Tibial nerve (tissue), 4 donors: ENCODE measurements around the gene REEP6. TPM values are rescaled to one million over a fixed set of nuclear protein-coding genes. Genes with fewer than 3 reads are reported as not detected.
A peak's percentile ranks its signal among the peaks of the same experiment; 100 is the strongest.

ENCODE experiments used
- DNase-seq, 2 donors: peaks; one replicate each; pipeline ENCODE4 v3.0.0-alpha.2; 2019; ENCODE audit warnings: low spot score in 2 of 2
- H3K27ac ChIP-seq, 4 donors: fragments of 200-600 bp; sonication (generic) in 3 of 4; one replicate each; pipeline ENCODE4 v1.5.1; 2017 to 2019; ENCODE audit warnings: mild to moderate bottlenecking in 1 of 4
- H3K27me3 ChIP-seq, 2 donors: fragments of 200-600 bp; sonication (generic) in 1 of 2; one replicate each; pipeline versions ENCODE4 v1.5.1 to v1.6.0; 2017 to 2019
- H3K36me3 ChIP-seq, 3 donors: fragments of 200-600 bp; sonication (generic); one replicate each; pipeline ENCODE4 v1.5.1; 2018 to 2019
- H3K4me1 ChIP-seq, 4 donors: fragments of 200-600 bp; sonication (generic) in 3 of 4; one replicate each; pipeline ENCODE4 v1.5.1; 2017 to 2019
- H3K4me3 ChIP-seq, 4 donors: fragments of 200-600 bp; sonication (generic) in 3 of 4; one replicate each; pipeline ENCODE4 v1.5.1; 2017 to 2019; ENCODE audit warnings: mild to moderate bottlenecking in 1 of 4, moderate library complexity in 1 of 4
- H3K9me3 ChIP-seq, 4 donors: fragments of 200-600 bp; sonication (generic) in 3 of 4; one replicate each; pipeline ENCODE4 v1.5.1; 2017 to 2019
- EP300 ChIP-seq, 2 donors: sonication (generic); formaldehyde crosslinking; IDR thresholded peaks; one replicate each; pipeline ENCODE4 v1.6.1; 2017; ENCODE audit warnings: antibody characterized with exemption in 2 of 2, mild to moderate bottlenecking in 1 of 2
- POLR2A ChIP-seq, 2 donors: fragments of 450-650 bp; IDR thresholded peaks; one replicate each; pipeline ENCODE4 v1.6.1; 2017; ENCODE audit warnings: antibody characterized with exemption in 2 of 2, mild to moderate bottlenecking in 2 of 2, moderate library complexity in 2 of 2
- WGBS, 2 donors: methylation state at CpG; one replicate each; pipeline ENCODE4 v1.1.5; 2018; 5-methylcytosine and 5-hydroxymethylcytosine counted together
- total RNA-seq, 4 donors: library from RNA; depleted of rRNA; stranded (reverse); fragments of >200 nt; gene quantifications; one replicate each; pipeline ENCODE4 v1.1.0, GENCODE V29; 2016
- TF ChIP-seq, protein P1 (sequence below), 5 experiments: fragments of 200-600 bp in 3 of 5; fragments of 450-650 bp in 2 of 5; sonication (generic) in 3 of 5; IDR thresholded peaks; one replicate each; pipeline ENCODE4 v1.5.1; 2016 to 2019; ENCODE audit warnings: antibody characterized with exemption in 5 of 5, mild to moderate bottlenecking in 3 of 5, moderate library complexity in 2 of 5

REEP6 gene
- total RNA-seq, 4 donors from 2014 or later = 1.2 to 4.6 (median 2.9) TPM

DNA sequence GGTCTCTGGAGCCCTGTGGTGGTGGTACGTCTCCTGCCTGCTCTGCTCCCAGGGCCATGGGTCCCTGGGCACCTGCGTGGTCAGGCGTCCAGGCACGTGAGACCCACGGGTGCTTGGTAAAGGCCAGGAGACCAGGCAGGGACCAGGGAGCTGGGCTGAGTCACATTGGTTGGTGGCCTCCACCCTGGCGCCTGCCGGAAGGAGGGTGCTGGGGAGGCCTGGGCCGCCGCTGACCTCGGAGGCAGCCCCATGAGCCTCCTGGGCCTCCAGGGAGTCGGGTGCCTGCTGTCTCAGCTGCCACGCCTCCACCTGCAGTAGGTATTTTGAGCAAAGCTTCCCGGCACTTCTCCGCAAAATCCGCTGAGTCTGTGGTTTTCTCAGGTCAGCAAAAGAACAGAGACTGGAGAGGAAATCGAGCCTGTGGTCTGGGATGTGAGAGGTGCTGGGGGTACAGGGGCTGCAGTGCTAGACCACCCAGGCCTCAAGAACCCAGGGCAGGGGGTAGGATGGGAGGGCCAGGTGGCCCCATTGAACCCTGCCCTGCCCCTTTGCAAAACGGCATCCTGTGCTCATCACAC lies 29.3 kb downstream of the REEP6 start:
- no peak for DNase-seq
- peaks cover 0 to 6% (median 0%) of the 10 kb centered on the region in 4 donors for H3K9me3 ChIP-seq
- WGBS, 2 donors = 74 to 86% methylated on average over 12 to 14 of the region's 17 CpGs
- no peaks in the 10 kb centered on the region for H3K36me3 ChIP-seq
- no peak overlapping the region for H3K4me3 ChIP-seq
- TF ChIP-seq EP300 (IDR thresholded peaks at IDR 0.05) = no peak
- TF ChIP-seq, protein P1, sequence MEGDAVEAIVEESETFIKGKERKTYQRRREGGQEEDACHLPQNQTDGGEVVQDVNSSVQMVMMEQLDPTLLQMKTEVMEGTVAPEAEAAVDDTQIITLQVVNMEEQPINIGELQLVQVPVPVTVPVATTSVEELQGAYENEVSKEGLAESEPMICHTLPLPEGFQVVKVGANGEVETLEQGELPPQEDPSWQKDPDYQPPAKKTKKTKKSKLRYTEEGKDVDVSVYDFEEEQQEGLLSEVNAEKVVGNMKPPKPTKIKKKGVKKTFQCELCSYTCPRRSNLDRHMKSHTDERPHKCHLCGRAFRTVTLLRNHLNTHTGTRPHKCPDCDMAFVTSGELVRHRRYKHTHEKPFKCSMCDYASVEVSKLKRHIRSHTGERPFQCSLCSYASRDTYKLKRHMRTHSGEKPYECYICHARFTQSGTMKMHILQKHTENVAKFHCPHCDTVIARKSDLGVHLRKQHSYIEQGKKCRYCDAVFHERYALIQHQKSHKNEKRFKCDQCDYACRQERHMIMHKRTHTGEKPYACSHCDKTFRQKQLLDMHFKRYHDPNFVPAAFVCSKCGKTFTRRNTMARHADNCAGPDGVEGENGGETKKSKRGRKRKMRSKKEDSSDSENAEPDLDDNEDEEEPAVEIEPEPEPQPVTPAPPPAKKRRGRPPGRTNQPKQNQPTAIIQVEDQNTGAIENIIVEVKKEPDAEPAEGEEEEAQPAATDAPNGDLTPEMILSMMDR (IDR thresholded peaks at IDR 0.05) = no peak
- TF ChIP-seq POLR2A (IDR thresholded peaks at IDR 0.05) = no peak
- no peak overlapping the region for H3K27ac ChIP-seq
- H3K27me3 ChIP-seq = peaks cover 0 to 30% of the 10 kb centered on the region in 2 donors
- H3K4me1 ChIP-seq = peaks cover 0 to 21% (median 0%) of the 10 kb centered on the region in 4 donors

DNA sequence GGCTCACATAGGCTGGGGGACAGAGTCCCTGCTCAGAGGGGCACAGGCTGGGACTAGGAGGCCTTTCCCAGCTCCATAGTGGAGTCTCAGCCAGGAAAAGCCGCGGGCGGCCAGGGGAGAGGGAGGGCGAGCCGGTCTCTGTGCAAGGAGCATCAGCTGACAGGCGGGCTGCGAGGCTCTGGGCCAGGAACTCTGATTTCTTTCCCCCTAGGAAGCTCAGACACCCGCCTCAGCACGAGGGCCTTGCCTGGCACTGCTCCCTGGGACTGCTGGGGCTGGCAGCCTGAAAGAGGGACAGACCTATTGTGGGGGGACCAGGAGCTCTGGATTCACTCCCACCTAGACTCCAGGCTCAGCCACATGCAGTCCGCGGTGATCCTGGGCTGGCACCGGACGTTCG lies 30.7 kb downstream of the REEP6 start:
- no peak for DNase-seq
- 0 to 33% methylated on average over 1 to 10 of the region's 14 CpGs for WGBS, 2 donors
- H3K4me3 ChIP-seq = no peak overlapping the region
- no peak overlapping the region for H3K27ac ChIP-seq
- TF ChIP-seq EP300 (IDR thresholded peaks at IDR 0.05) (no peak), POLR2A (IDR thresholded peaks at IDR 0.05) (no peak)
- TF ChIP-seq, protein P1 (IDR thresholded peaks at IDR 0.05) = no peak
- no peaks in the 10 kb centered on the region for H3K36me3 ChIP-seq
- peaks cover 0 to 33% of the 10 kb centered on the region in 2 donors for H3K27me3 ChIP-seq
- H3K4me1 ChIP-seq = peaks cover 0 to 21% (median 0%) of the 10 kb centered on the region in 4 donors
- H3K9me3 ChIP-seq = no peaks in the 10 kb centered on the region

DNA sequence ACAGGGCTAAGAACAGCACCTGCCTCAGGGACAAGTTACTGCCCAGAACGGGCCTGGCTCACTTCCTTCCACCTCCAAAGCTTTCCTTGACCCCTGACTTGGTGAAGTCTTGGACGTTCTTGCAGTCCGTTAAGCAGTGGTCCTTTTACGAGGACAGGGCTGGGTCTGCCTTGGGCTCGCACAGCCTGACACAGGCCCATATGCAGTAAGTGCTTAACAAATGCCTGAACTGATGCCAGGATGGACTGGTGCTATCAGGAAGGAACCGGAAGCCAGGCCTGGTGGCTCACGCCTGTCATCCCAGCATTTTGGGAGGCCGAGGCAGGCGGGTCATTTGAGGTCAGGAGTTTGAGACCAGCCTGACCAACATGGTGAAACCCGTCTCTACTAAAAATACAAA lies 31.1 kb downstream of the REEP6 start:
- no peaks in the 10 kb centered on the region for H3K36me3 ChIP-seq
- no peak for DNase-seq
- no peaks in the 10 kb centered on the region for H3K9me3 ChIP-seq
- H3K27me3 ChIP-seq = peaks cover 0 to 38% of the 10 kb centered on the region in 2 donors
- H3K4me3 ChIP-seq = no peak overlapping the region
- H3K27ac ChIP-seq = no peak overlapping the region
- TF ChIP-seq, protein P1 (IDR thresholded peaks at IDR 0.05) = no peak
- TF ChIP-seq POLR2A (IDR thresholded peaks at IDR 0.05) = no peak
- peaks cover 0 to 21% (median 0%) of the 10 kb centered on the region in 4 donors for H3K4me1 ChIP-seq
- WGBS, 2 donors = 64 to 75% methylated on average over 10 of the region's 10 CpGs

GRCh38 chr19:1522838-1523237 lies 31.9 kb downstream of the REEP6 start:
- TF ChIP-seq EP300 (IDR thresholded peaks at IDR 0.05) = no peak
- TF ChIP-seq, protein P1 (IDR thresholded peaks at IDR 0.05) = no peak
- TF ChIP-seq POLR2A (IDR thresholded peaks at IDR 0.05) = no peak
- Histone ChIP-seq H3K9me3 (no peaks in the 10 kb centered on the region), H3K4me3 (no peak overlapping the region), H3K4me1 (peaks cover 0 to 21% (median 0%) of the 10 kb centered on the region in 4 donors), H3K36me3 (no peaks in the 10 kb centered on the region), H3K27me3 (peaks cover 0 to 45% of the 10 kb centered on the region in 2 donors), H3K27ac (no peak overlapping the region)
- no peak for DNase-seq
- WGBS, 2 donors = 75 to 82% methylated on average over 16 to 18 of the region's 18 CpGs

DNA sequence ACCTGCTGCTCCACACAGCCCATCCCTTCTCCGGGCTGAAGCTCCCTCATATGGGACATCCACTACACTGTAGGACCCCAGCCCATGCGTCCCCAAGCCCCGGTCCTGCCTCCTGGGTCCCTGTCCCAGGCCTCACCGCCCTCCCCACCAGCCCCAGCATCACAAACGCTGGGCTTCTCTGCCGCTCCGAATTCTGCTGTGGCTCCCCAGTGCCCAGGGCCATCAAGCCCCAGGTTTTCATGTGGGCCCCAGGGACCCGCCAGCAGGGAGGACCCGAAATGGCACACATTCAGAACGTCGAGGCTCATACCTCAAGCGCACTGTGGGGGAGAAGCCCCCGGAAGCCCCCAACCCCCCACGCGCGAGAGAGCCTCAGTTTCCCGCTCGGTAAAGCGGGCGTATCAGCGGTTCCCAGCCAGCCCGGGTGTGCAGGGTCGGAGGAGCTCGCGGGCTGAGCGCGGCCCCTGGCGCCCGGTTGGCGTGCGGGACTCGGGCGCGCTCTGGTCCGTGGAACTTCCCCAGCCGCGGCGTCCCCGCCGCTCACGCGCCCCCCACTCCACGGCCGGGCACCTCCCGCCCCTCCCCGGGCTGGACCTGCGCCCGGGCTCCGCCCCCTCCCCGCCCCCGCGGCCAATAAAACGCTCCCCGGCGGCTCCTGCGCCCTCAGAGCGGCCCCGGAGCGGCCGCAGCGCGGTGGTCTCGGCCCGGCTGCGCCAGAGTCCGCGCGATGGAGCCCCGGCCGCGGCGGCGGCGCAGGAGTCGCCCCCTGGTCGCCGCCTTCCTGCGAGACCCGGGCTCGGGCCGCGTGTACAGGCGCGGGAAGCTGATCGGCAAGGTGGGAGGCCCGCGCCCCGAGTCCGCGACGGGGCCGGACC lies 32.7 kb downstream of the REEP6 start, which contains the start of gene PLK5:
Gene PLK5 (plus strand): TSS at position 666 of the 875 bp plus-strand sequence. CDS start 2,920 bp downstream, outside the sequence.
- no peak for TF ChIP-seq EP300 (IDR thresholded peaks at IDR 0.05)
- TF ChIP-seq, protein P1 (IDR thresholded peaks at IDR 0.05) = peak in 2 of 5 experiments; percentile 14 to 23
- TF ChIP-seq POLR2A (IDR thresholded peaks at IDR 0.05) = no peak
- WGBS, 2 donors = 8 to 23% methylated on average over 30 to 63 of the region's 92 CpGs
- H3K4me1 ChIP-seq = peaks cover 0 to 21% (median 0%) of the 10 kb centered on the region in 4 donors
- peaks cover 0 to 51% of the 10 kb centered on the region in 2 donors for H3K27me3 ChIP-seq
- H3K27ac ChIP-seq = no peak within 1 kb of the TSS
- H3K9me3 ChIP-seq = no peaks in the 10 kb centered on the region
- DNase-seq = no peak
- H3K36me3 ChIP-seq = no peaks in the 10 kb centered on the region
- H3K4me3 ChIP-seq = peak within 1 kb of the TSS in 2 of 4 donors; percentile 10 to 43
